Cardiac muscle cell (in vitro differentiated cells and primary cell): ENCODE data around the gene SCRN3. TPM values are rescaled to one million over a fixed set of nuclear protein-coding genes. Genes with fewer than 3 reads are reported as not detected.
"Not testable (repeated sequence)": the region's sequence is repeated elsewhere in the genome, so short reads cannot be mapped to it uniquely, and the experiment has no call there.

Experiments
- DNase-seq, 2 donors: peaks; one replicate each; pipeline versions ENCODE4 v3.0.0 to v3.0.0-alpha.2; 2010 to 2017; ENCODE audit warnings: low read depth in 1 of 2, low spot score in 1 of 2
- H3K27ac ChIP-seq: fragments of 200-600 bp; sonication (generic); 2 replicates; pipeline ENCODE4 v1.5.1; 2016
- H3K27me3 ChIP-seq: fragments of 200-600 bp; sonication (generic); 2 replicates; pipeline ENCODE4 v1.6.0; 2016; ENCODE audit warnings: control low read depth
- H3K36me3 ChIP-seq: fragments of 200-600 bp; sonication (generic); 2 replicates; pipeline ENCODE4 v1.5.1; 2016; ENCODE audit warnings: control low read depth
- H3K4me1 ChIP-seq: fragments of 200-600 bp; sonication (generic); 2 replicates; pipeline ENCODE4 v1.8.1; 2017; ENCODE audit warnings: low read depth, mild to moderate bottlenecking, mixed run types
- H3K4me3 ChIP-seq: fragments of 200-600 bp; sonication (generic); 2 replicates; pipeline ENCODE4 v1.5.1; 2016; ENCODE audit warnings: mild to moderate bottlenecking
- H3K9me3 ChIP-seq: fragments of 200-600 bp; sonication (generic); 2 replicates; pipeline ENCODE4 v1.5.1; 2017; ENCODE audit warnings: low read depth, mild to moderate bottlenecking, control low read depth
- CTCF ChIP-seq: IDR thresholded peaks from 2 replicates; pipeline ENCODE4 v1.5.1; 2012; ENCODE audit warnings: low read depth, mild to moderate bottlenecking, low read length
- polyA plus RNA-seq: library from polyadenylated mRNA; unstranded; fragments of >200 nt; fragmentation: Nextera tagmentation; extraction: Ambion mirVana; gene quantifications from 2 replicates; pipeline ENCODE4 v1.2.1, GENCODE V29; 2016
- total RNA-seq: library from RNA; depleted of rRNA; stranded (reverse); fragments of >200 nt; gene quantifications from 2 replicates; pipeline ENCODE4 v1.2.3, GENCODE V29; 2016

SCRN3 gene
- total and polyA plus RNA-seq, 2 experiments from 2014 or later: 23.5 to 42.1 TPM

DNA sequence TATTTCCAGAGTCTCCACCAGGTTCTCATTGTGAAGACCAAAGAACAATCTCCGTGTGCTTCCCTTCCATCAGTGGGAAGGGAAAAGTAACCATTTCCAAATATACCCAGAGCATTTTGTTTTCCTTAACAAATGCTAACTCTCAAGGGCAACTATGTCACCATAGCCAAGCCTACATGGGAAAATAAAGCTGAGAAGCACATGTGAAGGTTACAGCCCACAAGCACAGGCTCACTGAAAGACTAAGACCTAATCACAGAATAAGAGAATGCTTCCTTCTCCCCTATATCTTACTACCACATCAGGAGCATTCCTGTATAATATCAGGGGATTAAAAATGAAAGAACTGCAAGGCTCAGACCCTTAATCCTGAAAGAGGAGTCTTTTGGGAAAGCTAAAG, 32.6 kb upstream of the SCRN3 start:
- no peaks in the 10 kb centered on the region for H3K9me3 ChIP-seq
- H3K27me3 ChIP-seq: no peaks in the 10 kb centered on the region
- H3K36me3 ChIP-seq: no peaks in the 10 kb centered on the region
- no peak overlapping the region for H3K27ac ChIP-seq
- no peak for DNase-seq
- H3K4me1 ChIP-seq: no peaks in the 10 kb centered on the region
- TF ChIP-seq CTCF: no peak
- no peak overlapping the region for H3K4me3 ChIP-seq

GRCh38 chr2:174363492-174364225, 31.9 kb upstream of the SCRN3 start:
- not testable (repeated sequence) for H3K27me3 ChIP-seq, H3K36me3 ChIP-seq, H3K27ac ChIP-seq, H3K4me3 ChIP-seq, DNase-seq, H3K4me1 ChIP-seq, H3K9me3 ChIP-seq

- Histone ChIP-seq H3K4me1 (no peaks in the 10 kb centered on the region), H3K27ac (no peak overlapping the region), H3K4me3 (no peak overlapping the region), H3K27me3 (no peaks in the 10 kb centered on the region), H3K9me3 (no peaks in the 10 kb centered on the region), H3K36me3 (peaks cover 2% of the 10 kb centered on the region)
- no peak for DNase-seq
- TF ChIP-seq CTCF: no peak
Observed at GRCh38 chr2:174364628-174365027, 30.9 kb upstream of the SCRN3 start.

- H3K4me3 ChIP-seq: no peak overlapping the region
- H3K9me3 ChIP-seq: no peaks in the 10 kb centered on the region
- no peak for TF ChIP-seq CTCF
- no peak for DNase-seq
- H3K36me3 ChIP-seq: peaks cover 8% of the 10 kb centered on the region
- no peak overlapping the region for H3K27ac ChIP-seq
- H3K27me3 ChIP-seq: no peaks in the 10 kb centered on the region
- no peaks in the 10 kb centered on the region for H3K4me1 ChIP-seq
Observed at GRCh38 chr2:174365571-174365970, 30.0 kb upstream of the SCRN3 start.

DNA sequence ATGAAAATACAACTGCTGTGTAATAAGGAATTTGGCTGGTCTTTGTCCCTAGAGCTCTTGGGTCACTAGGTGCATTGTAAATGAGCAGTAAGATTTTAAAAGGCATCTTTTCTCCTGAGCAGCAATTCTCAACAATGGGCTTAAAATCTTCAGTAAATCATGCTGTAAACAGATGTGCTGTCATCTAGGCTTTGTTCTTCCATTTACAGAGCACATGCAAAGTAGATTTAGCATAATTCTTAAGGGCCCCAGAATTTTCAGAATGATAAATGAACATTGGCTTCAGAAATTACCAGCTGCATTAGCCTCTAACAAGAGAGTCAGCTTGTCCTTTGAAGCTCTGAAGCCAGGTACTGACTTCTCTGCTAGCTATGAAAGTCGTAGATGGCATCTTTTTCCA, 26.8 kb upstream of the SCRN3 start:
- TF ChIP-seq CTCF: no peak
- no peaks in the 10 kb centered on the region for H3K27me3 ChIP-seq
- H3K9me3 ChIP-seq: no peaks in the 10 kb centered on the region
- no peaks in the 10 kb centered on the region for H3K4me1 ChIP-seq
- H3K4me3 ChIP-seq: no peak overlapping the region
- H3K27ac ChIP-seq: no peak overlapping the region
- DNase-seq: no peak
- peaks cover 15% of the 10 kb centered on the region for H3K36me3 ChIP-seq

- peak in 1 of 2 donors; percentile 27 for DNase-seq
- no peak overlapping the region for H3K27ac ChIP-seq
- no peak overlapping the region for H3K4me3 ChIP-seq
- H3K36me3 ChIP-seq: peaks cover 67% of the 10 kb centered on the region
- H3K9me3 ChIP-seq: no peaks in the 10 kb centered on the region
- H3K27me3 ChIP-seq: no peaks in the 10 kb centered on the region
- no peak for TF ChIP-seq CTCF
- H3K4me1 ChIP-seq: no peaks in the 10 kb centered on the region
Observed at GRCh38 chr2:174376967-174377366, 18.6 kb upstream of the SCRN3 start.
